ENCODE measurements around the gene SNHG17.
A peak's percentile ranks its signal among the peaks of the same experiment; 100 is the strongest.
"Not testable (repeated sequence)": the region's sequence is repeated elsewhere in the genome, so short reads cannot be mapped to it uniquely, and the experiment has no call there.

Gene SNHG17

GRCh38 chr20:38447251-38447661, 12.1 kb upstream of the SNHG17 start:
- DNase-seq = no peak

GRCh38 chr20:38446441-38447209, 11.5 kb upstream of the SNHG17 start:
- peak; percentile 93 for DNase-seq

GRCh38 chr20:38445901-38446425, 10.8 kb upstream of the SNHG17 start:
- DNase-seq = no peak

- DNase-seq = no peak
Measured at GRCh38 chr20:38445381-38445796, 10.3 kb upstream of the SNHG17 start.

GRCh38 chr20:38441916-38442315, 6.8 kb upstream of the SNHG17 start:
- DNase-seq = no peak

GRCh38 chr20:38441110-38441509, 6.0 kb upstream of the SNHG17 start:
- not testable (repeated sequence) for DNase-seq

GRCh38 chr20:38437796-38438195, 2.7 kb upstream of the SNHG17 start:
- no peak for DNase-seq

- no peak for DNase-seq
Measured at GRCh38 chr20:38435555-38435939, 419 bp upstream of the SNHG17 start.

- DNase-seq = peak; percentile 35
Measured at GRCh38 chr20:38434301-38434741, 807 bp downstream of the SNHG17 start.

GRCh38 chr20:38433304-38433972, 1.7 kb downstream of the SNHG17 start:
- DNase-seq = no peak

GRCh38 chr20:38432870-38433269, 2.3 kb downstream of the SNHG17 start:
- DNase-seq = not testable (repeated sequence)

- DNase-seq = no peak
Measured at GRCh38 chr20:38432292-38432691, 2.8 kb downstream of the SNHG17 start.

GRCh38 chr20:38430679-38431325, 4.3 kb downstream of the SNHG17 start:
- DNase-seq = no peak

GRCh38 chr20:38429301-38429700, 5.8 kb downstream of the SNHG17 start:
- no peak for DNase-seq

- DNase-seq = no peak
Measured at GRCh38 chr20:38428800-38429199, 6.3 kb downstream of the SNHG17 start.

- no peak for DNase-seq
Measured at GRCh38 chr20:38427655-38428023, 7.5 kb downstream of the SNHG17 start.

- DNase-seq = no peak
Measured at GRCh38 chr20:38426006-38426897, 8.9 kb downstream of the SNHG17 start.

GRCh38 chr20:38424401-38424800, 10.7 kb downstream of the SNHG17 start:
- no peak for DNase-seq

GRCh38 chr20:38423541-38423940, 11.6 kb downstream of the SNHG17 start:
- DNase-seq = no peak

- DNase-seq = no peak
Measured at GRCh38 chr20:38421915-38422314, 13.2 kb downstream of the SNHG17 start.

- no peak for DNase-seq
Measured at GRCh38 chr20:38420388-38421085, 14.6 kb downstream of the SNHG17 start.
